DMS53 (cell line): Measurements from ENCODE around the gene PODNL1.
A peak's percentile ranks its signal among the peaks of the same experiment; 100 is the strongest.
"Not testable (repeated sequence)": the region's sequence is repeated elsewhere in the genome, so short reads cannot be mapped to it uniquely, and the experiment has no call there.

Experiments
- DNase-seq: peaks from one replicate; lab custom pipeline; 2025; lab: John Stamatoyannopoulos, UW

PODNL1 gene

GRCh38 chr19:13926715-13927114 lies 11.5 kb downstream of the PODNL1 start:
- DNase-seq: no peak

GRCh38 chr19:13926010-13926409 lies 12.2 kb downstream of the PODNL1 start:
- DNase-seq: no peak

GRCh38 chr19:13923194-13923987 lies 14.8 kb downstream of the PODNL1 start:
- no peak for DNase-seq

- DNase-seq: not testable (repeated sequence)
Observed at GRCh38 chr19:13922118-13922517, 16.1 kb downstream of the PODNL1 start.

- peak; percentile 66 for DNase-seq
Observed at GRCh38 chr19:13920940-13921747, 17.1 kb downstream of the PODNL1 start.

GRCh38 chr19:13920524-13920923 lies 17.7 kb downstream of the PODNL1 start:
- no peak for DNase-seq

- no peak for DNase-seq
Observed at GRCh38 chr19:13918726-13919411, 19.3 kb downstream of the PODNL1 start.

- DNase-seq: no peak
Observed at GRCh38 chr19:13917888-13918406, 20.3 kb downstream of the PODNL1 start.

GRCh38 chr19:13914777-13915176 lies 23.4 kb downstream of the PODNL1 start:
- DNase-seq: no peak

GRCh38 chr19:13913352-13913751 lies 24.9 kb downstream of the PODNL1 start:
- DNase-seq: no peak

GRCh38 chr19:13909430-13909829 lies 28.8 kb downstream of the PODNL1 start:
- no peak for DNase-seq

- no peak for DNase-seq
Observed at GRCh38 chr19:13908674-13909073, 29.5 kb downstream of the PODNL1 start.

GRCh38 chr19:13906910-13907309 lies 31.3 kb downstream of the PODNL1 start:
- no peak for DNase-seq

GRCh38 chr19:13906521-13906904 lies 31.7 kb downstream of the PODNL1 start:
- peak; percentile 64 for DNase-seq

GRCh38 chr19:13905634-13906520 lies 32.3 kb downstream of the PODNL1 start, which contains the start of the genes BRME1 and CC2D1A:
Gene BRME1, minus strand, starts transcription at chr19:13906117. Its CDS starts 1,225 bp downstream, at chr19:13904892.
Gene CC2D1A, plus strand, starts transcription at chr19:13906201. Its CDS starts 241 bp downstream, at chr19:13906442.
- DNase-seq: peak; percentile 96

- peak; percentile 48 for DNase-seq
Observed at GRCh38 chr19:13902993-13903555, 35.1 kb downstream of the PODNL1 start.

- DNase-seq: no peak
Observed at GRCh38 chr19:13899912-13900584, 38.2 kb downstream of the PODNL1 start.

- no peak for DNase-seq
Observed at GRCh38 chr19:13899393-13899792, 38.8 kb downstream of the PODNL1 start.

GRCh38 chr19:13896227-13896626 lies 42.0 kb downstream of the PODNL1 start:
- DNase-seq: no peak

- DNase-seq: no peak
Observed at GRCh38 chr19:13894552-13894951, 43.7 kb downstream of the PODNL1 start.
